ENCODE measurements around the gene PDZD2.

- TF ChIP-seq, protein P1, sequence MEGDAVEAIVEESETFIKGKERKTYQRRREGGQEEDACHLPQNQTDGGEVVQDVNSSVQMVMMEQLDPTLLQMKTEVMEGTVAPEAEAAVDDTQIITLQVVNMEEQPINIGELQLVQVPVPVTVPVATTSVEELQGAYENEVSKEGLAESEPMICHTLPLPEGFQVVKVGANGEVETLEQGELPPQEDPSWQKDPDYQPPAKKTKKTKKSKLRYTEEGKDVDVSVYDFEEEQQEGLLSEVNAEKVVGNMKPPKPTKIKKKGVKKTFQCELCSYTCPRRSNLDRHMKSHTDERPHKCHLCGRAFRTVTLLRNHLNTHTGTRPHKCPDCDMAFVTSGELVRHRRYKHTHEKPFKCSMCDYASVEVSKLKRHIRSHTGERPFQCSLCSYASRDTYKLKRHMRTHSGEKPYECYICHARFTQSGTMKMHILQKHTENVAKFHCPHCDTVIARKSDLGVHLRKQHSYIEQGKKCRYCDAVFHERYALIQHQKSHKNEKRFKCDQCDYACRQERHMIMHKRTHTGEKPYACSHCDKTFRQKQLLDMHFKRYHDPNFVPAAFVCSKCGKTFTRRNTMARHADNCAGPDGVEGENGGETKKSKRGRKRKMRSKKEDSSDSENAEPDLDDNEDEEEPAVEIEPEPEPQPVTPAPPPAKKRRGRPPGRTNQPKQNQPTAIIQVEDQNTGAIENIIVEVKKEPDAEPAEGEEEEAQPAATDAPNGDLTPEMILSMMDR (IDR thresholded peaks at IDR 0.05; ENCODE audit: low read length) = no peak
- TF ChIP-seq EZH2 (optimal IDR thresholded peaks at IDR 0.05; ENCODE audit: low read depth, low read length) = no peak
These were observed 292.9 kb downstream of the PDZD2 start for GRCh38 chr5:31931874-31932273.

Measured in MM.1S (cell line).